Measurements from ENCODE around the gene CIB4.

- TF ChIP-seq EZH2 (IDR thresholded peaks at IDR 0.05; ENCODE audit: borderline replicate concordance, insufficient read depth, low read depth, low read length, poor library complexity, severe bottlenecking), result no peak
- TF ChIP-seq, protein P1, sequence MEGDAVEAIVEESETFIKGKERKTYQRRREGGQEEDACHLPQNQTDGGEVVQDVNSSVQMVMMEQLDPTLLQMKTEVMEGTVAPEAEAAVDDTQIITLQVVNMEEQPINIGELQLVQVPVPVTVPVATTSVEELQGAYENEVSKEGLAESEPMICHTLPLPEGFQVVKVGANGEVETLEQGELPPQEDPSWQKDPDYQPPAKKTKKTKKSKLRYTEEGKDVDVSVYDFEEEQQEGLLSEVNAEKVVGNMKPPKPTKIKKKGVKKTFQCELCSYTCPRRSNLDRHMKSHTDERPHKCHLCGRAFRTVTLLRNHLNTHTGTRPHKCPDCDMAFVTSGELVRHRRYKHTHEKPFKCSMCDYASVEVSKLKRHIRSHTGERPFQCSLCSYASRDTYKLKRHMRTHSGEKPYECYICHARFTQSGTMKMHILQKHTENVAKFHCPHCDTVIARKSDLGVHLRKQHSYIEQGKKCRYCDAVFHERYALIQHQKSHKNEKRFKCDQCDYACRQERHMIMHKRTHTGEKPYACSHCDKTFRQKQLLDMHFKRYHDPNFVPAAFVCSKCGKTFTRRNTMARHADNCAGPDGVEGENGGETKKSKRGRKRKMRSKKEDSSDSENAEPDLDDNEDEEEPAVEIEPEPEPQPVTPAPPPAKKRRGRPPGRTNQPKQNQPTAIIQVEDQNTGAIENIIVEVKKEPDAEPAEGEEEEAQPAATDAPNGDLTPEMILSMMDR (IDR thresholded peaks at IDR 0.05), result no peak
Observed at GRCh38 chr2:26682155-26682554, 41.0 kb upstream of the CIB4 start.

All from B cell (primary cell).